Left lung (tissue), 10 donors: Measurements from ENCODE around the gene NFASC. TPM values are rescaled to one million over a fixed set of nuclear protein-coding genes. Genes with fewer than 3 reads are reported as not detected.

ENCODE experiments used
- ATAC-seq: fragments of 200-7000 bp; cut with Tn5 transposase; one replicate; pipeline ENCODE4 v1.9.1; 2020; ENCODE audit warnings: moderate library complexity
- DNase-seq, 4 donors: peaks; one replicate each; pipeline ENCODE4 v3.0.0-alpha.2; 2013 to 2020
- H3K27ac ChIP-seq, 2 donors: fragments of 200-600 bp; sonication (generic) in 1 of 2; one replicate each; pipeline versions ENCODE4 v1.5.0 to v1.8.0; 2020 to 2021
- H3K27me3 ChIP-seq, 2 donors: fragments of 200-600 bp; sonication (generic) in 1 of 2; one replicate each; pipeline versions ENCODE4 v1.5.0 to v1.8.0; 2020 to 2021
- H3K36me3 ChIP-seq, 2 donors: fragments of 200-600 bp; sonication (generic) in 1 of 2; one replicate each; pipeline versions ENCODE4 v1.5.0 to v1.8.0; 2020 to 2021
- H3K4me1 ChIP-seq, 2 donors: fragments of 200-600 bp; one replicate each; pipeline ENCODE4 v1.8.0; 2021
- H3K4me3 ChIP-seq, 2 donors: fragments of 200-600 bp; sonication (generic) in 1 of 2; one replicate each; pipeline versions ENCODE4 v1.5.0 to v1.8.0; 2020 to 2021; ENCODE audit warnings: mild to moderate bottlenecking in 1 of 2
- H3K9me3 ChIP-seq, 2 donors: fragments of 200-600 bp; sonication (generic) in 1 of 2; one replicate each; pipeline versions ENCODE4 v1.5.0 to v1.8.0; 2020 to 2021
- CTCF ChIP-seq, 2 donors: fragments of 200-600 bp; sonication (generic) in 1 of 2; IDR thresholded peaks; one replicate each; pipeline versions ENCODE4 v1.5.0 to v1.8.0; 2021; ENCODE audit warnings: antibody characterized with exemption in 2 of 2
- intact Hi-C, 2 donors: fragments of 100-400 bp; cut with DNase I; formaldehyde crosslinking; loops; one replicate each; pipeline versions ENCODE4 v1.11.2 to v1.14.2; 2022
- polyA plus RNA-seq, 6 donors: library from polyadenylated mRNA; unstranded; fragments of 120-200 nt; gene quantifications; one replicate each; pipeline ENCODE4 v1.2.1, GENCODE V29; 2013; ENCODE audit not compliant: insufficient read length in 6 of 6
- total RNA-seq, 2 donors: library from RNA; stranded (reverse); fragmentation: NEBNext Ultra II Directional; extraction: Animal tissue kit (Norgen Biotek cat#: 25700); gene quantifications; one replicate each; pipeline ENCODE4 v1.2.1, GENCODE V29; 2021
- donor health status: DM: no; HTN: yes; CAD: no.
- donor health status: DM: no; HTN: no; CAD: no.

Gene NFASC
- total and polyA plus RNA-seq, 8 donors, result 1.2 to 11.5 (median 2.0) TPM

- no peaks in the 10 kb centered on the region for H3K9me3 ChIP-seq
- DNase-seq (no peak), ATAC-seq (no peak)
- peaks cover 0 to 18% of the 10 kb centered on the region in 2 donors for H3K27me3 ChIP-seq
- intact Hi-C loops, result no loop called here
- H3K27ac ChIP-seq, result no peak overlapping the region
- H3K4me1 ChIP-seq, result no peaks in the 10 kb centered on the region
- TF ChIP-seq CTCF (IDR thresholded peaks at IDR 0.05), result no peak
- no peaks in the 10 kb centered on the region for H3K36me3 ChIP-seq
- no peak overlapping the region for H3K4me3 ChIP-seq
Measured at GRCh38 chr1:204936765-204937164, 66.1 kb downstream of the NFASC start.

GRCh38 chr1:204937901-204938300 is 67.2 kb downstream of the NFASC start:
- intact Hi-C loops, result no loop called here
- Histone ChIP-seq H3K36me3 (no peaks in the 10 kb centered on the region), H3K4me3 (no peak overlapping the region), H3K9me3 (no peaks in the 10 kb centered on the region), H3K27me3 (peaks cover 0 to 12% of the 10 kb centered on the region in 2 donors), H3K4me1 (no peaks in the 10 kb centered on the region), H3K27ac (no peak overlapping the region)
- DNase-seq (no peak), ATAC-seq (no peak)
- TF ChIP-seq CTCF (IDR thresholded peaks at IDR 0.05), result no peak

- Histone ChIP-seq H3K36me3 (no peaks in the 10 kb centered on the region), H3K4me1 (no peaks in the 10 kb centered on the region), H3K4me3 (no peak overlapping the region), H3K9me3 (no peaks in the 10 kb centered on the region), H3K27ac (no peak overlapping the region), H3K27me3 (peaks cover 0 to 10% of the 10 kb centered on the region in 2 donors)
- ATAC-seq, result no peak
- intact Hi-C loops, result loop anchor here in 1 of 2 donors (10.0 kb wide), 1 partner anchor 136 kb away; no protein-coding TSS in a partner anchor
- DNase-seq, result no peak
- no peak for TF ChIP-seq CTCF (IDR thresholded peaks at IDR 0.05)
Measured at GRCh38 chr1:204940591-204940990, 69.9 kb downstream of the NFASC start.

- intact Hi-C loops, result loop anchor here in 1 of 2 donors (10.0 kb wide), 1 partner anchor 137 kb away; no protein-coding TSS in a partner anchor
- no peak overlapping the region for H3K27ac ChIP-seq
- ATAC-seq, result peak; percentile 89
Measured at GRCh38 chr1:204941421-204942338, 71.0 kb downstream of the NFASC start.

More at GRCh38 chr1:204941421-204942338, 71.0 kb downstream of the NFASC start:
- Histone ChIP-seq H3K9me3 (no peaks in the 10 kb centered on the region), H3K4me1 (no peaks in the 10 kb centered on the region), H3K27me3 (peaks cover 0 to 10% of the 10 kb centered on the region in 2 donors), H3K36me3 (no peaks in the 10 kb centered on the region), H3K4me3 (no peak overlapping the region)
- peak; percentile 25 to 85 (median 50) for DNase-seq
- TF ChIP-seq CTCF (IDR thresholded peaks at IDR 0.05), result peak; percentile 67 to 92
